ENCODE data around the gene OTOP1.
"Not testable (repeated sequence)": the region's sequence is repeated elsewhere in the genome, so short reads cannot be mapped to it uniquely, and the experiment has no call there.

OTOP1 gene

DNA sequence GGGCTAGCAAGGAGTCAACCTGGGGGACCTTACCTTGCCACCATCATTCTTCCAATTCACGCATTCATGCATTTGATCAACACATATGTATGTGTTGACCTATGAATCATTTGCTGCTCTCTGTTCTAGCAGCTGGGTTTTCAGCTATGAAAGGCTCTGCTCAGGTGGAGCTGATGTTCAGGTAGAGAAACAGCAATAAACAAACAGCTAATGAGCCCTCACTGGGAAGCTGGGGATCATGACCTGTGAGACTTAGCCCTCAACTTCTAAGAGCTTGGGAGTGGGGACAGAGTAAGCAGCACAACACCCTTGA, 1.6 kb upstream of the OTOP1 start:
- DNase-seq, result no peak

DNA sequence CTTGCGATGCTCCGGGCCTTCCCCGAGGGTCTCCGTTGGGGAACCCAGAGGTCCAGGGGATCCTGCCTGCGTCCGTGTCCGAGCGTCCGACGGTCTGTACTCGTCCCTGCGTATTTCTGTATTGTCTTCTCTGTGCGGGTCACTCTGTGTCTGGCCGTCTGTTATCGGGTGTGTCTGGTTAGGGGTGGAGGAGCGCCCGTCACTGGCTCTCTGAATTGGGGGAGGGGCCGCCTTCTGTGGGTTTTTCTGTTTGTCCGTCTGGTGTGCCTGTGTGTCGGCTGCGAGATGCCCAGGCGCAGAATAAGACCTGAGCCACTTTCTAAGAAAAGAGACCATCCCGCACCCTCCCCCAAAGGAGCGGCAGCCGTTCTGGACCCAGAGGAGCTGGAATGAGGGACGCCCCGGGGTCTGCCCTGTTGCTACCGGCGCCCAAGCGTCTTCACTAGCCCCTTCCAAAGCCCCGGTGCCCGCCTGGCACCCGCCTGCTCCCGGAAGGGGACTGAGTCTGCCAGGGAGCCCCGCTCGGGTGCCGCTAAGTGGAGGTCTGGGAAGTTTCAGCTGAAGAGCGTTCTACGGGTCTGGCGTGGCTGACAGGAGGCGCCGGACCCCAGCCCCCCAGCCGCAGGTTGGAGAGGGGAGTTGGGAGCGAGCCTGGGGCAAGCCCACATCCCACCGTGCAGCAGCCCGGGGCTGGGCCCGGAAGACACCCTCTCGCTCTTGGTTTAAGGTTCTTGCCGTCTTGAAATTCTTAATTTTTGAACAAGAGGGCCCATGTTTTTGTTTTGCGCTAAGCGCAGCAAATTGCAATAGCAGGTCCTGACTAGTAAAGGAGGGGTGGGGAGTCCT, 1.0 kb upstream of the OTOP1 start:
- DNase-seq, result no peak

- no peak for DNase-seq
These were observed 669 bp downstream of the OTOP1 start for GRCh38 chr4:4225915-4226605.

DNA sequence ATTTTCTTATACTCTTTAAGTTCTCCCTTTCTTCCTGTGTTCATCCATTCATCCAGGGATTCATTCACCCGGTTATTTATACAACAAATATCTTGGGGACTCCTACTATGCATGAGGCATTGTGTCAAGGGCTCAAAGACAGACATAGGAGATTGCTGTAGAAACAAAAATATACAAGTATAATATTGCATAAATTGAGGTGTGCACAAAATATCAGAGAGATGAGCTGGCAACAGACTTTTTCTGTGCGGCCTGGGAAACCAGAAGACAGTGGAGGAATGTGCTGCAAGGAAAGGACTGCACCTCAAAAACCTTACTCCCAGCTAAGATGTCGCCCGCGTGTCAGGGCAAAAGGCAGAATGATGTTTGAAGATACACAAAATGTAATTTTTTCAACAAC, 9.6 kb downstream of the OTOP1 start:
- peak; percentile 16 for DNase-seq

DNA sequence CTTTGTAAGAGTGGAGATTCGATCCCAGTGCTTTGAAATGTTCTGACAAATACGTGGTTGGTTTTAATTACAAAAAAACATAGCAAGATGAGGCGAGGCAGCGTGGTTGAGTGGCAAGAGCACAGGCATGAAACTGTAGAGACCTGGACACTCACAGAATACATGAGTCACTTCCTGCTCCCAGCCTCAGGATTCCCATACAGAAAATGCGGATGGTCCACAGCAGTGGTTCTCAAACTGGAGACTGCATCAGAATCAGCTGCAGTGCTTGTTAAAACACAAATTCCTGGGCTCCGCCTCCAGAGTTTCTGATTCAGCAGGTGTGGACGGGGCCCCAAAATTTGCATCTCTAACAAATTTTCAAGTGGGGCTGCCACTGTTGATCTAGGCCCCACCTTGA, 10.1 kb downstream of the OTOP1 start:
- peak; percentile 67 for DNase-seq

GRCh38 chr4:4213674-4214073, 13.1 kb downstream of the OTOP1 start:
- DNase-seq, result not testable (repeated sequence)

DNA sequence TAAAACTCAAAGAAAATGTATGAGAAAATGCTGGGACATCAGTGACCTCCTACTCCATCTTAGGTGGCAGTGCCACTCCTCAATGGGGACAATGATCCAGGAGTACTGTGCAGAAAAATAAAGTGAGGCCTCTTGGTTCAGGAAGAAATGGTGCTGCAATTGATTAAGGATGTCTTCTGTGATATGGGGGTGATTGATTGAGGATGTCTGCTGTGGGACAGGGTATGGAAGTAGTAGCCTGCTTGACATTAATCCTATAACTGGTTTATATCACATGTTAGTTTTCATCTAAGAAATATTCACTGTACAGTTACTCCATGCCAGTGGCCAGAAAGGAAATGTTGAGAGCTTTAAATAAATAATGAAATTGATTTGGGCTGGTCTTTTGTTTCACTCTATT, 20.5 kb downstream of the OTOP1 start:
- DNase-seq, result no peak

GRCh38 chr4:4204401-4204745, 22.4 kb downstream of the OTOP1 start:
- DNase-seq, result no peak

GRCh38 chr4:4203688-4204400, 22.9 kb downstream of the OTOP1 start:
- no peak for DNase-seq

- no peak for DNase-seq
These were observed 24.2 kb downstream of the OTOP1 start for GRCh38 chr4:4202510-4202909.

DNA sequence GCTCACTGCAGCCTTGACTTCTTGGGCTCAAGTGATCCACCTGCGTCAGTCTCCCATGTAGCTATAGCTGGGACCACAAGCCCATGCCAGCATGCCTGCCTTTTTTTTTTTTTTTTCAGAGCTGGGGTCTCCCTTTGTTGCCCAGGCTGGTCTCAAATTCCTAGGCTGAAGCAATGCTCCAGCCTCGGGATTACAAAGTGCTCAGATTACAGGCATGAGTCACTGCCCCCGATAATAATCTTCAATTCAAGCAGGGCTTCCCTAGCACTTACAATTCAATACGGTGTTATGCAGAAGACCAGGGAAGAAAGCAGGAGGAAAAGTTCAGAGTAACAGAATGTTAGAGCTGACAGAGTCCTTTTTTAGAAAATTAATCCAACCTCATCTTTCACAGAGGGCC, 26.1 kb downstream of the OTOP1 start:
- no peak for DNase-seq

- DNase-seq, result no peak
These were observed 31.4 kb downstream of the OTOP1 start for GRCh38 chr4:4195354-4195753.

DNA sequence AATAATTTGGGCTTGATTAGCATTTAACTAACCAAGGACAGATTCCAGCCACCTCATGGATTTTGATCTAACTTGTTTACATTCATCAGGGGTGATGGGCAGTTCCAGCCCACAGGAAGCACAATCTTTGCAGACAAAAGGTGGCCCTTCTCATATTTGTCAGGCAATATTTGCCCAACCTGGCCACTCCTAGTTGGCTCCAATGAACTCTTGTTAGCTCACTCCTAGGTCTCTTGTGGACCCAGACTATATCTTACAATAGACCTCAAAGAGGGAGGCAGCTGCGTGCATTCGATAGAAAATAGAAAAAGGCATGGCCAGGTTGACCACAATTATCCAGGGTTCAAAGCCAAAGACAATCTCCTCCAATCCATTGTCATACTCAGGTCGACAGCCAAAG, 38.2 kb downstream of the OTOP1 start:
- not testable (repeated sequence) for DNase-seq

DNA sequence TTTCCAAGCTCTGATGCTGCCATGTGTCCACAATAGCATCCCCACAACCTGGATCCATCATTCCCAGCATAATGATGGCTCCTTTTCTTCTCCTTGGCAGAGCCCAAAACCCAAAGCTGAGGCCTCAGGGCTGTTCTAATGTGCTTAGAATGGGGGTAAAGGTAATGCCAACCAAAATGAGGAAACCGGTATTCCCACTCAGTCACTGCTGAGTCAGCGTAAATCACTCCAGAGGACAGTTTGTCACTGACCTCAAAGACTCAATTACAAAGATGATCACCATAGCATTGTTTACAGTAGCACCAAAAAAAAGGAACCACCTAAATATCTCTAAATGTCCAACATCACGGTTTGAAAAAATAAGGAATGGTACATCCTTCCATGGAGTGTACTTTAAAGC, 41.2 kb downstream of the OTOP1 start:
- DNase-seq, result no peak

- peak; percentile 3 for DNase-seq
These were observed 43.7 kb downstream of the OTOP1 start for GRCh38 chr4:4182835-4183568.

DNA sequence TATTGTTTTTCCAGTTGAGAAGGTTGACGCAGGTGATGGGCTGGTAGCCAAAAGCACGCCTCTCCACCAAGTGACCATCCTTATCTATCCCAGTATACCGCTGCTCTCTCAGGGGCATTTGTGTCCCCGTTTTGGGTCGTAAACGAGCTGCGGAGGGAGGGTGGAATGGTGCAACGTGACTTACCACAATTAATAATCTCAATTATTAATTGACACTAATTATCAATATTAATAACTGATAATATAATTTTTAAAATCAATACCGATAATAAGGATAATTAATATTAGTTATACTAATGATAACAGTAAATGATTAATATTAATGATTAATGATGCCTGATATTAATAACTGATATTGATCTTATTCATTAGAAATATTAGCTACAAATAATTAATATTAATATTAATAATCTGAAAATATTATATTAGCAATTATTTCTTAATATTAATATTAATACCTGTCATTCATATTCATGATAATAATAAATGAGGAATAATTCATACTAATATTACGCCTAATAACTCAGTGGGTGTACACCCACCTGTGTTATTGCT, 56.1 kb downstream of the OTOP1 start:
- DNase-seq, result no peak

DNA sequence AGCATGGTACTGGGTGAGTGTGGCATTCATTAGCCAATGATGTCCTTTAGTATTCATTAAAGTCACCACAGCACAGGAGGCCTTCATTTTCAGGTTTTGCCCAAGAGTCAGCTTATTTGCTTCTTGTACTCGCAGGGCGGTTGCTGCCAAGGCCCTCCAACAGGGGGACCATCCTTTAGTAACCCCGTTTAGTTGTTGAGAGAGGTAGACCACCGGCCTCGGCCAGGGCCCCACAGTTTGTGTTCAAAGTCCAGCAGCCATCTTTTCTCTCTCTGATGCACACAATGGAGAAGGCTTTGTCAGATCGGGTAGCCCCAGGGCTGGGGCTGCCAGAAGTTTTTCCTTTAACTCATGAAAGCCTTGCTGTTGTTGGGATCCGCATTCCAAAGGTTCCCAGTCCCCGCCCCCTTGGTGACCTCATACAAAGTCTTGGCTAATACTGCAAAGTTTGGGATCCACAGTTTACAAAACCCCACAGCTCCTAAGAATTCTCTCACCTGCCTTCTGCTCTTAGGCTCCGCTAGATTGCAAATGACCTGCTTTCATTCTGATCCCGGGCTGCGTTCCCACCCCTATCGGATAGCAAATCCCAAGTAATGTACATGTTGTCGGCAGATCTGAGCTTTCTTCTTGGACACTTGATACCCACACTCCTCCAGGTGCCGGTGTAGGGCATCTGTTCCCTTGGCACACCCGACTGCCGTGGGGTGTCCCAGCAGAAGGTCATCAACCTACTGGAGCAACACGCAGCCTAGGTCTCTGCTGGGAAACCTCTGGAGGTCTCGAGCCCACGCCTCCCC, 58.5 kb downstream of the OTOP1 start:
- not testable (repeated sequence) for DNase-seq

- DNase-seq, result not testable (repeated sequence)
These were observed 59.7 kb downstream of the OTOP1 start for GRCh38 chr4:4166986-4167385.

GRCh38 chr4:4165701-4166392, 60.9 kb downstream of the OTOP1 start:
- DNase-seq, result not testable (repeated sequence)

DNA sequence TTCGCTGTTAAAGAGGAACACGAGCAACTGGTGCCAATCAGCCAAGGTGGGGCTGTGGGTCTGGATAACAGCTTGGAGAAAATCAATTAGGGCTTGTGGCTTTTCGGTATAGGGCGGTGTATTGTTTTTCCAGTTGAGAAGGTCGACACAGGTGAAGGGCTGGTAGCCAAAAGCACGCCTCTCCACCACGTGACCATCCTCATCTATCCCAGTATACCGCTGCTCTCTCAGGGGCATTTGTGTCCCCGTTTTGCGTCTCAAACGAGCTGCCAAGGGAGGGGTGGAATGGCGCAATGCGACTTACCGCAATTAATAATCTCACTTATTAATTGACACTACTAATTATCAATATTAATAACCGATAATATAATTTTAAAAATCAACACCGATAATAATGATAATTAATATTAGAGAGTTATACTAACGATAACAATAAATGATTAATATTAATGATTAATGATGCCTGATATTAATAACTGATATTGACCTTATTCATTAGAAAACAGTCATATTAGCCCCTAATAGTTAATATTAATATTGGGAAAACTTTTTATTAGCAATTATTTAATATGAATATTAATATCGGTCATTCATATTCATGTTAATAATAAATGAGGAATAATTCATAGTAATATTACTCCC, 62.1 kb downstream of the OTOP1 start:
- DNase-seq, result not testable (repeated sequence)

GRCh38 chr4:4162186-4162585, 64.5 kb downstream of the OTOP1 start:
- not testable (repeated sequence) for DNase-seq

Measured in fibroblast of skin of back (primary cell).